Psoas muscle (tissue), 8 donors: ENCODE results near the gene ADORA1. TPM values are rescaled to one million over a fixed set of nuclear protein-coding genes. Genes with fewer than 3 reads are reported as not detected.

ENCODE experiments used
- ATAC-seq, 4 donors: fragments of 200-7000 bp; cut with Tn5 transposase; one replicate each; pipeline ENCODE4 v1.9.1; 2020; ENCODE audit warnings: moderate library complexity in 3 of 4, mild to moderate bottlenecking in 2 of 4
- DNase-seq, 2 donors: peaks; one replicate each; pipeline ENCODE4 v3.0.0-alpha.2; 2020
- H3K27ac ChIP-seq: fragments of 200-600 bp; one replicate; pipeline ENCODE4 v1.8.0; 2022
- H3K27me3 ChIP-seq, 3 donors: fragments of 200-600 bp in 1 of 3; one replicate each; pipeline versions ENCODE4 v1.6.1 to v1.8.0; 2013 to 2022; ENCODE audit warnings: low read length in 2 of 3, mild to moderate bottlenecking in 2 of 3, moderate library complexity in 1 of 3; ENCODE audit not compliant: insufficient read depth in 3 of 3
- H3K36me3 ChIP-seq, 2 donors: fragments of 200-600 bp in 1 of 2; one replicate each; pipeline versions ENCODE4 v1.6.1 to v1.8.0; 2013 to 2022; ENCODE audit warnings: low read depth in 1 of 2, mild to moderate bottlenecking in 1 of 2, moderate library complexity in 1 of 2; ENCODE audit not compliant: insufficient read depth in 1 of 2
- H3K4me1 ChIP-seq: fragments of 200-600 bp; one replicate; pipeline ENCODE4 v1.8.0; 2022
- H3K4me3 ChIP-seq: fragments of 200-600 bp; one replicate; pipeline ENCODE4 v1.8.0; 2022; ENCODE audit warnings: mild to moderate bottlenecking
- H3K9me3 ChIP-seq: fragments of 200-600 bp; one replicate; pipeline ENCODE4 v1.8.0; 2022
- WGBS, 3 donors: extraction: QIAGEN DNeasy Blood & Tissue Kit; methylation state at CpG; one replicate each; pipeline versions ENCODE4 v1.1.6 to v1.1.7; 2013; 5-methylcytosine and 5-hydroxymethylcytosine counted together
- intact Hi-C, 2 donors: fragments of 100-400 bp; cut with DNase I; formaldehyde crosslinking; loops; one replicate each; pipeline versions ENCODE4 v1.11.0 to v1.14.2; 2022
- polyA plus RNA-seq, 3 donors: library from polyadenylated mRNA; stranded (reverse); fragments of 200-250 nt; gene quantifications; one replicate each; pipeline ENCODE4 v1.2.3, GENCODE V29; 2013
- total RNA-seq, 4 donors: library from RNA; stranded (reverse); fragmentation: NEBNext Ultra II Directional in 2 of 4; extraction: Animal tissue kit (Norgen Biotek cat#: 25700) in 2 of 4; gene quantifications; one replicate each; pipeline versions ENCODE4 v1.2.1 to v1.2.4, GENCODE V29; 2021 to 2023
- TF ChIP-seq, protein P1 (sequence below): fragments of 200-600 bp; IDR thresholded peaks from one replicate; pipeline ENCODE4 v1.8.0; 2022; ENCODE audit warnings: antibody characterized with exemption
- donor health status: healthy with polysubstance abuse.
- donor health status: DM: no; HTN: no; CAD: no; lungs with moderate emphysema.
- donor health status: Bipolar disorder and iron deficiency.
- donor health status: healthy.
- donor health status: DM: yes; HTN: yes; CAD: no.
- donor health status: DM: no; HTN: no; CAD: no.
- donor health status: DM: no; HTN: no; CAD: no.
- donor health status: DM: yes; HTN: yes; CAD: no.

The ADORA1 gene
- total and polyA plus RNA-seq, 7 donors = 1.1 to 10.4 (median 1.8) TPM

DNA sequence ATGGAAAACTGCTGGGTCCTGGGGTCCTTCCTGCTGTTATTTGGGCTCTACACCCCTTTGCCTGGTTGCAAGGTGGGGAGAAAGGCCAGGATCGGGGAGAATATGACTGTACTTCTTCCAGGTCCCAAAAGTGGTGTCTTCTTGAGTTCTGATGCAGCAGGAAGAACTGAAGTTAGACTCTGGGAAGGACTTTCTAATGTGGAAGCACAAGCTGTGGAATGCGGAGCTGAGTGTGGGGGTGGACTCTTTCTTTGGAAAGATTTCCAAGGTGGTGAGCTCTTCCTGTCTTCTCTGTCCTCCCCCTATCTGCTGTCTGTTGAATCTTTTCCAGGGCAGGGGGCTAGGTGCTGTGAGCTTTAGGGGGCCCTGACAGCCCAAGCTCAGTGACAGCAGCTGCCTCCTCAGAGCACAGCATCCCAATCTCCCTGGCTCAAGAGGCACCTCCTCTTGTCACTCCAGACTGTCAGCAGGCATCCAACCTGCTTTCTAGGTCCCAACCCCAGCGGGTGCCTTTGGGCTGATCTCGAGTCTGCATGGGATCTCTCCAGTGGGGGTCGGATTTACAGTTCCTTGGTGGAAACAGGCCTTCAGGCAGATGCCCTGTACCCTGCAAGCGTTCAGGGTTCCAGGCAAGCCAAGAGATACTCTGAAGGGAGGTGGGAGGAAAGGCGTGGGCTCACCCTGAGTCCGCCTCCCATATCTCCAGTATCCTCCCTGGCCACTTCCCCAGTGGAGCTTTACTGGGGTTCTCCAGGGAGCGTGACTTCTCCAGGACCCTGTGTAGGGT lies 23.2 kb downstream of the ADORA1 start:
- Histone ChIP-seq H3K4me3 (no peak overlapping the region), H3K27ac (no peak overlapping the region), H3K36me3 (no peaks in the 10 kb centered on the region), H3K27me3 (peaks cover 0 to 4% (median 0%) of the 10 kb centered on the region in 3 donors), H3K9me3 (no peaks in the 10 kb centered on the region), H3K4me1 (no peaks in the 10 kb centered on the region)
- TF ChIP-seq, protein P1, sequence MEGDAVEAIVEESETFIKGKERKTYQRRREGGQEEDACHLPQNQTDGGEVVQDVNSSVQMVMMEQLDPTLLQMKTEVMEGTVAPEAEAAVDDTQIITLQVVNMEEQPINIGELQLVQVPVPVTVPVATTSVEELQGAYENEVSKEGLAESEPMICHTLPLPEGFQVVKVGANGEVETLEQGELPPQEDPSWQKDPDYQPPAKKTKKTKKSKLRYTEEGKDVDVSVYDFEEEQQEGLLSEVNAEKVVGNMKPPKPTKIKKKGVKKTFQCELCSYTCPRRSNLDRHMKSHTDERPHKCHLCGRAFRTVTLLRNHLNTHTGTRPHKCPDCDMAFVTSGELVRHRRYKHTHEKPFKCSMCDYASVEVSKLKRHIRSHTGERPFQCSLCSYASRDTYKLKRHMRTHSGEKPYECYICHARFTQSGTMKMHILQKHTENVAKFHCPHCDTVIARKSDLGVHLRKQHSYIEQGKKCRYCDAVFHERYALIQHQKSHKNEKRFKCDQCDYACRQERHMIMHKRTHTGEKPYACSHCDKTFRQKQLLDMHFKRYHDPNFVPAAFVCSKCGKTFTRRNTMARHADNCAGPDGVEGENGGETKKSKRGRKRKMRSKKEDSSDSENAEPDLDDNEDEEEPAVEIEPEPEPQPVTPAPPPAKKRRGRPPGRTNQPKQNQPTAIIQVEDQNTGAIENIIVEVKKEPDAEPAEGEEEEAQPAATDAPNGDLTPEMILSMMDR = no peak
- intact Hi-C loops = loop anchor here in 1 of 2 donors (10.0 kb wide), 1 partner anchor 916 kb away; no protein-coding TSS in a partner anchor
- 73 to 89% (median 80%) methylated on average over 9 of the region's 9 CpGs for WGBS, 3 donors
- DNase-seq = no peak
- ATAC-seq = no peak

DNA sequence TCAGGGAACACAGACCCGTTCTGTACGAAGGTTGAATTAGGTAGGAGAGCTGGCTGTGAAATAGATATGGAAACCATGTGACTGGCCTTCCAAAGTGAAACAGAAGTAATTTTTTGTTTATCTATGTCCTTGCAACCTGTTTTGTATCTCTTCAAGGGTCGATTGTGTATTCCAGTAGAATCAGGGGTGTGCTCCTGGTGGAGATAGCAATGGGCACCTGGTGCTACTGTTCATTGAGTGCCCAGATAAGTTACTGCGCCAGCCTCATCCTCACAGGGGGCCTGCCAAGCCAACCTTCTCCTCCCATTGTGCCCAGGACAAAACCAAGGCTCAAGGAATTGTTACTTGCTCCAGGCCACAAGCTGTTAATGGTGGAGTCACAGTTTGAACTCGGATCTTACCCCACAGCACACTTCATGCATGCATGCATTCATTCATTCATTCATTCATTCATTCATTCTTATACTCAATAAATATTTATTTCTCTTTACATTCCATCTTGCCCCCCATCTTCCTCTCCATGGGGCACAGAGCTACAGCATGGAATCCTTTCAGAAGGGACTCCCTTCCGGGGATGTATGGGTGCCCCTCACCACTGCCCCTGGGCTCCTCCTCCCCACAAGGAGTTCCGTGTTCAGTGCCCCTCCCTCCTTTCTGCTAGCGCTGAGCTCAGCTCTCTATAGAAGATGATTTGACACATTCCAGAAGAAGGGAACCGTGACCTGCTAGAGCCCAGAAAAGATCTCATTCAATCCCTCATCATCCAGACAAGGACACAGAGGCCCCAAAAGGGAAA lies 24.0 kb downstream of the ADORA1 start:
- Histone ChIP-seq H3K27ac (no peak overlapping the region), H3K9me3 (no peaks in the 10 kb centered on the region), H3K27me3 (peaks cover 0 to 4% (median 0%) of the 10 kb centered on the region in 3 donors), H3K36me3 (no peaks in the 10 kb centered on the region), H3K4me3 (no peak overlapping the region), H3K4me1 (no peaks in the 10 kb centered on the region)
- TF ChIP-seq, protein P1 = no peak
- ATAC-seq = no peak
- intact Hi-C loops = loop anchor here in 1 of 2 donors (10.0 kb wide), 1 partner anchor 917 kb away; no protein-coding TSS in a partner anchor
- no peak for DNase-seq
- 74 to 83% (median 82%) methylated on average over 9 of the region's 9 CpGs for WGBS, 3 donors

DNA sequence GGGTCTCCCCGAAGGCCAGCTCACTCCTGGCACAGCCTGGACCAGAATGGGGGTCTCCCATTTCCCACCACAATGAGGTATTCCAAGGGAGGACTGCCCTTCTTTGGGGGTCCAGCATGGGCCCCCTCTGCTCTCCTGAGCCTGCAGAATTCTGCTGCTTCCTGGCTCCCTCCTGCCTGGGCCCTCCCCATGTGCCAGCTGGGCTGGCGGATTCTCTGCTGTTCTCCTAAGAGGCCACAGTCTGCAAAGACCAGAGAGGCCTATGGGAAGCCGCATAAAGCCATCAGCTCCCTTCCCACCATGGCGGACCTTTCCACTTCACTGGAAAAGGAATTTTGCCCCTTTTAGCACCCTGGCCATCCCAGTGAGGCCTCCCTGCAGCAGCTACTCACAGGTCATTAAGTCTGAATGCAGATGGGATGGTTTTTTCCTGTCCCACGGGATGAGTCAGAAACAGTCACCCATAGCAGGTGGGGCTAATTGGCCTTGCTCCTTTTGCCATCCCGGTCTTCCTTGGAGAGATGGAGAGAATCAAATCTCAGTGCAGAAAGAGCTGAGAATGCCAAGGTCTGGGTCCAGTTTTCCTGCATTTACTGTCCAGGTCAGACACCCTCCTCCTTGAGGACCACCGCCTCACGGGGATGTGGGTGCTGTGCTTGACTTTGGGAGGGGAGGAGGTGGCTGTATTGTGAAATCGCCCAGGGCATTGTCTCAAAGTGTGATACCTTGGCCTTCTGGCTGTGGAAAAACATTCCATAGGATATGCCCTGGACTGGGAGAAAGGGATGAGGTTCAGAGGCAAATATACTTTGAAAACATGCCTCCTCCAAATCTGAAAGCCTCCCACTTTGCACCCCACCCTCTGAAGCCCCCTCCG lies 24.9 kb downstream of the ADORA1 start:
- intact Hi-C loops = loop anchor here in 1 of 2 donors (10.0 kb wide), 1 partner anchor 918 kb away; no protein-coding TSS in a partner anchor
- no peak overlapping the region for H3K27ac ChIP-seq
- H3K9me3 ChIP-seq = no peaks in the 10 kb centered on the region
- WGBS, 3 donors = 74 to 94% (median 83%) methylated on average over 9 to 10 of the region's 10 CpGs
- ATAC-seq (no peak), DNase-seq (no peak)
- TF ChIP-seq, protein P1 = no peak
- no peaks in the 10 kb centered on the region for H3K36me3 ChIP-seq
- no peaks in the 10 kb centered on the region for H3K4me1 ChIP-seq
- H3K27me3 ChIP-seq = peaks cover 0 to 4% (median 0%) of the 10 kb centered on the region in 3 donors
- no peak overlapping the region for H3K4me3 ChIP-seq
